Neural cell (in vitro differentiated cells): ENCODE measurements around the gene PRR33. TPM values are rescaled to one million over a fixed set of nuclear protein-coding genes. Genes with fewer than 3 reads are reported as not detected.

Experiments
- H2AFZ ChIP-seq: fragments of 200-600, 300-800 bp; sonication (generic), shearing (Covaris generic); 2 replicates; pipeline ENCODE4 v1.6.0; 2014; ENCODE audit warnings: low read depth, mild to moderate bottlenecking, antibody characterized with exemption, low read length, moderate library complexity
- H3F3A ChIP-seq: fragments of 200-600 bp; shearing (Covaris generic); 2 replicates; pipeline ENCODE4 v1.6.1; 2016; ENCODE audit warnings: mild to moderate bottlenecking, moderate library complexity, mixed read lengths, antibody characterized with exemption, low read length; ENCODE audit not compliant: insufficient read depth, poor library complexity, severe bottlenecking
- H3K27ac ChIP-seq: fragments of 200-600, 300-800 bp; sonication (generic), shearing (Covaris generic); 2 replicates; pipeline ENCODE4 v1.5.1; 2014; ENCODE audit warnings: mild to moderate bottlenecking, low read length, moderate library complexity
- H3K27me3 ChIP-seq: fragments of 300-800, 200-600 bp; sonication (generic), shearing (Covaris generic); 2 replicates; pipeline ENCODE4 v1.6.0; 2014; ENCODE audit warnings: mild to moderate bottlenecking, low read depth, low read length, moderate library complexity; ENCODE audit not compliant: insufficient read depth
- H3K36me3 ChIP-seq: fragments of 300-800, 200-600 bp; sonication (generic), shearing (Covaris generic); 2 replicates; pipeline ENCODE4 v1.5.1; 2014; ENCODE audit warnings: mild to moderate bottlenecking, antibody characterized with exemption, low read length, moderate library complexity; ENCODE audit not compliant: insufficient read depth
- H3K4me2 ChIP-seq: fragments of 300-800, 200-600 bp; sonication (generic), shearing (Covaris generic); 2 replicates; pipeline ENCODE4 v1.6.0; 2014; ENCODE audit warnings: mild to moderate bottlenecking, low read length
- H3K4me3 ChIP-seq: fragments of 300-800, 200-600 bp; sonication (generic), shearing (Covaris generic); 2 replicates; pipeline ENCODE4 v1.5.1; 2014; ENCODE audit warnings: mild to moderate bottlenecking, low read length, moderate library complexity
- H3K79me2 ChIP-seq: fragments of 200-600 bp; shearing (Covaris generic); replicated peaks from 2 replicates; pipeline ENCODE4 v1.6.0; 2014; ENCODE audit warnings: mild to moderate bottlenecking, low read length, moderate library complexity; ENCODE audit not compliant: insufficient read depth
- H3K9ac ChIP-seq: fragments of 300-800, 200-600 bp; sonication (generic), shearing (Covaris generic); 2 replicates; pipeline ENCODE4 v1.6.1; 2016; ENCODE audit warnings: mild to moderate bottlenecking, low read length, mixed read lengths
- H3K9me2 ChIP-seq: fragments of 200-600 bp; shearing (Covaris generic); 2 replicates; pipeline ENCODE4 v1.6.1; 2016; ENCODE audit warnings: mild to moderate bottlenecking, low read length, mixed read lengths; ENCODE audit not compliant: insufficient read depth
- H3K9me3 ChIP-seq: fragments of 200-600, 300-800 bp; sonication (generic), shearing (Covaris generic); 2 replicates; pipeline ENCODE4 v1.6.1; 2016; ENCODE audit warnings: mild to moderate bottlenecking, mixed run types, low read length, moderate library complexity, mixed read lengths
- H4K20me1 ChIP-seq: fragments of 200-600 bp; shearing (Covaris generic); 2 replicates; pipeline ENCODE4 v1.6.1; 2016; ENCODE audit warnings: mild to moderate bottlenecking, mixed run types; ENCODE audit not compliant: insufficient read depth
- CTCF ChIP-seq: fragments of 450-650 bp; IDR thresholded peaks from 2 replicates; pipeline ENCODE4 v1.5.1; 2014; ENCODE audit warnings: antibody characterized with exemption, mild to moderate bottlenecking, moderate library complexity; ENCODE audit not compliant: poor library complexity, severe bottlenecking
- EP300 ChIP-seq: fragments of 450-650 bp; conservative IDR thresholded peaks from 2 replicates; pipeline ENCODE4 v1.6.1; 2014; ENCODE audit warnings: antibody characterized with exemption, mild to moderate bottlenecking, moderate library complexity; ENCODE audit not compliant: poor library complexity, severe bottlenecking
- EZH2 ChIP-seq: fragments of 200-600, 300-800 bp; shearing (Covaris generic), sonication (generic); IDR thresholded peaks from 2 replicates; pipeline ENCODE4 v1.6.1; 2014; ENCODE audit warnings: antibody characterized with exemption, low read length, borderline replicate concordance, mild to moderate bottlenecking; ENCODE audit not compliant: insufficient read depth, poor library complexity, severe bottlenecking
- MXI1 ChIP-seq: fragments of 450-650 bp; conservative IDR thresholded peaks from 2 replicates; pipeline ENCODE4 v1.6.1; 2014; ENCODE audit warnings: antibody characterized with exemption, mild to moderate bottlenecking; ENCODE audit not compliant: poor library complexity, severe bottlenecking
- POLR2AphosphoS5 ChIP-seq: IDR thresholded peaks from 2 replicates; pipeline ENCODE4 v1.6.1; 2012
- RAD21 ChIP-seq: fragments of 450-650 bp; conservative IDR thresholded peaks from 2 replicates; pipeline ENCODE4 v1.6.1; 2014; ENCODE audit warnings: antibody characterized with exemption, mild to moderate bottlenecking, moderate library complexity
- REST ChIP-seq: IDR thresholded peaks from 2 replicates; pipeline ENCODE4 v1.6.1; 2012; ENCODE audit warnings: borderline replicate concordance
- SMC3 ChIP-seq: fragments of 450-650 bp; conservative IDR thresholded peaks from 2 replicates; pipeline ENCODE4 v1.6.1; 2014; ENCODE audit warnings: antibody characterized with exemption, mild to moderate bottlenecking, moderate library complexity; ENCODE audit not compliant: poor library complexity
- TAF1 ChIP-seq: IDR thresholded peaks from 2 replicates; pipeline ENCODE4 v1.6.1; 2012; ENCODE audit warnings: low read depth
- polyA plus RNA-seq: library from polyadenylated mRNA; depleted of rRNA; stranded (reverse); fragments of >200 nt; gene quantifications from 2 replicates; pipeline ENCODE4 v1.2.3, GENCODE V29; 2014

Gene PRR33
- polyA plus RNA-seq, 1 donor from 2014 or later = not detected

GRCh38 chr11:1938343-1939005 is 46.8 kb upstream of the PRR33 start:
- H3K9me2 ChIP-seq = no peaks in the 10 kb centered on the region
- H2AFZ ChIP-seq = no peak overlapping the region
- TF ChIP-seq POLR2AphosphoS5 (no peak), REST (no peak), SMC3 (no peak)
- no peaks in the 10 kb centered on the region for H3K36me3 ChIP-seq
- H4K20me1 ChIP-seq = no peaks in the 10 kb centered on the region
- H3K9me3 ChIP-seq = no peaks in the 10 kb centered on the region
- no peak overlapping the region for H3K4me3 ChIP-seq
- no peak overlapping the region for H3K4me2 ChIP-seq
- H3K27ac ChIP-seq = no peak overlapping the region
- H3K27me3 ChIP-seq = no peaks in the 10 kb centered on the region
- H3K79me2 ChIP-seq = no peaks in the 10 kb centered on the region
- H3K9ac ChIP-seq = no peak overlapping the region
- no peaks in the 10 kb centered on the region for H3F3A ChIP-seq

GRCh38 chr11:1937616-1938342 is 46.1 kb upstream of the PRR33 start:
- H3K27ac ChIP-seq = no peak overlapping the region
- H4K20me1 ChIP-seq = no peaks in the 10 kb centered on the region
- H3K36me3 ChIP-seq = no peaks in the 10 kb centered on the region
- no peaks in the 10 kb centered on the region for H3K9me2 ChIP-seq
- H3K4me3 ChIP-seq = no peak overlapping the region
- TF ChIP-seq SMC3 (no peak), REST (no peak), EZH2 (no peak), MXI1 (no peak), CTCF (no peak), RAD21 (no peak), POLR2AphosphoS5 (no peak), EP300 (no peak), TAF1 (no peak)
- no peaks in the 10 kb centered on the region for H3K9me3 ChIP-seq
- no peaks in the 10 kb centered on the region for H3K27me3 ChIP-seq
- no peak overlapping the region for H3K4me2 ChIP-seq
- H2AFZ ChIP-seq = no peak overlapping the region
- H3F3A ChIP-seq = no peaks in the 10 kb centered on the region
- no peaks in the 10 kb centered on the region for H3K79me2 ChIP-seq
- no peak overlapping the region for H3K9ac ChIP-seq
